PC-3 (cell line): ENCODE results near the gene OXT. TPM values are rescaled to one million over a fixed set of nuclear protein-coding genes. Genes with fewer than 3 reads are reported as not detected.

Source experiments
- ATAC-seq: fragments of 200-7000 bp; cut with Tn5 transposase; 2 replicates; pipeline ENCODE4 v1.9.1; 2020; ENCODE audit warnings: mild to moderate bottlenecking, moderate library complexity
- BruUV-seq: library from RNA; stranded (reverse); fragments of 400-500 nt; replicated peaks from 2 replicates; lab custom pipeline; 2021; lab: Mats Ljungman, UMichigan
- CTCF ChIA-PET: fragments of 300-600 bp; sonication (Branson Sonifier 250); formaldehyde crosslinking; loops from one replicate; lab custom pipeline; 2022; ENCODE audit warnings: antibody characterized with exemption; lab: Charles Lee
- POLR2A ChIA-PET: fragments of 300-600 bp; sonication (Branson Sonifier 250); formaldehyde crosslinking; loops from one replicate; lab custom pipeline; 2022; ENCODE audit warnings: antibody characterized with exemption; ENCODE audit not compliant: unreplicated experiment; lab: Charles Lee
- DNase-seq: peaks from one replicate; pipeline ENCODE4 v3.0.0-alpha.2; 2015
- H2AFZ ChIP-seq: fragments of 300-600 bp; sonication (generic); 2 replicates; pipeline ENCODE4 v1.6.0; 2016; ENCODE audit warnings: antibody characterized with exemption, low read length
- H3F3A ChIP-seq: fragments of 300-600 bp; sonication (generic); one replicate; pipeline ENCODE4 v1.6.0; 2017; ENCODE audit warnings: antibody characterized with exemption, low read length, control low read depth, mild to moderate bottlenecking; ENCODE audit not compliant: unreplicated experiment
- H3K27ac ChIP-seq: fragments of 300-600 bp; sonication (generic); 2 replicates; pipeline ENCODE4 v1.5.1; 2016; ENCODE audit warnings: mild to moderate bottlenecking, low read length
- H3K27me3 ChIP-seq: fragments of 300-600 bp; sonication (generic); 2 replicates; pipeline ENCODE4 v1.6.1; 2016; ENCODE audit warnings: low read length, mixed read lengths
- H3K36me3 ChIP-seq: fragments of 300-600 bp; sonication (generic); 2 replicates; pipeline ENCODE4 v1.6.1; 2016; ENCODE audit warnings: low read depth, mixed run types, low read length, mixed read lengths
- H3K4me1 ChIP-seq: fragments of 300-600 bp; sonication (generic); 2 replicates; pipeline ENCODE4 v1.5.1; 2016; ENCODE audit warnings: low read length; ENCODE audit not compliant: insufficient read depth
- H3K4me2 ChIP-seq: fragments of 300-600 bp; sonication (generic); 2 replicates; pipeline ENCODE4 v1.6.0; 2016; ENCODE audit warnings: low read length
- H3K4me3 ChIP-seq: fragments of 300-600 bp; sonication (generic); 2 replicates; pipeline ENCODE4 v1.5.1; 2016; ENCODE audit warnings: mild to moderate bottlenecking, low read length, mixed read lengths
- H3K79me2 ChIP-seq: fragments of 300-600 bp; sonication (generic); 2 replicates; pipeline ENCODE4 v1.6.1; 2017; ENCODE audit warnings: low read length, mixed read lengths
- H3K9ac ChIP-seq: fragments of 300-600 bp; sonication (generic); 2 replicates; pipeline ENCODE4 v1.6.0; 2016; ENCODE audit warnings: mild to moderate bottlenecking, low read length
- H3K9me2 ChIP-seq: fragments of 300-600 bp; sonication (generic); replicated peaks from 2 replicates; pipeline ENCODE4 v1.6.1; 2016; ENCODE audit warnings: mixed run types, low read length, mixed read lengths
- H3K9me3 ChIP-seq: fragments of 300-600 bp; sonication (generic); 2 replicates; pipeline ENCODE4 v1.6.1; 2016; ENCODE audit warnings: low read length, mixed read lengths
- H4K20me1 ChIP-seq: fragments of 300-600 bp; sonication (generic); 2 replicates; pipeline ENCODE4 v1.6.1; 2016; ENCODE audit warnings: low read length, mixed read lengths
- CTCF ChIP-seq: fragments of 300-600 bp; sonication (generic); conservative IDR thresholded peaks from 2 replicates; pipeline ENCODE4 v1.5.1; 2017; ENCODE audit warnings: antibody characterized with exemption, low read depth, mild to moderate bottlenecking, low read length
- EZH2 ChIP-seq: fragments of 300-600 bp; sonication (generic); IDR thresholded peaks from one replicate; pipeline ENCODE4 v1.6.1; 2017; ENCODE audit warnings: antibody characterized with exemption, mild to moderate bottlenecking, low read length; ENCODE audit not compliant: unreplicated experiment
- EZH2phosphoT487 ChIP-seq: fragments of 300-600 bp; sonication (generic); IDR thresholded peaks from 2 replicates; pipeline ENCODE4 v1.6.1; 2018; ENCODE audit warnings: mild to moderate bottlenecking, antibody characterized with exemption, low read length, borderline replicate concordance
- intact Hi-C: fragments of 100-400 bp; cut with micrococcal nuclease; formaldehyde crosslinking; loops from 2 replicates; pipeline ENCODE4 v1.9.0; 2023
- total RNA-seq: library from RNA; depleted of rRNA; stranded (reverse); fragments of >200 nt; gene quantifications from 2 replicates; pipeline ENCODE4 v1.2.3, GENCODE V29; 2014

Gene OXT
- total RNA-seq, 1 experiment from 2014 or later: not detected

GRCh38 chr20:3088031-3088430 lies 16.6 kb downstream of the OXT start:
- Histone ChIP-seq H3F3A (no peaks in the 10 kb centered on the region), H3K9me3 (no peaks in the 10 kb centered on the region), H3K9me2 (no peaks in the 10 kb centered on the region), H3K27me3 (peaks cover 9% of the 10 kb centered on the region), H3K36me3 (no peaks in the 10 kb centered on the region), H3K4me2 (no peak overlapping the region), H3K27ac (no peak overlapping the region), H3K4me1 (no peaks in the 10 kb centered on the region), H4K20me1 (no peaks in the 10 kb centered on the region), H3K4me3 (no peak overlapping the region), H2AFZ (no peak overlapping the region), H3K9ac (no peak overlapping the region), H3K79me2 (no peaks in the 10 kb centered on the region)
- POLR2A ChIA-PET: no interaction called here
- DNase-seq (no peak), ATAC-seq (no peak; the same call in 1 of the 2 replicates)
- intact Hi-C loops: no loop called here
- no TSS peak for BruUV-seq
- CTCF ChIA-PET: no interaction called here
- TF ChIP-seq EZH2 (no peak), CTCF (no peak)

GRCh38 chr20:3090565-3090964 lies 19.1 kb downstream of the OXT start:
- ATAC-seq: no peak
- Histone ChIP-seq H3K79me2 (no peaks in the 10 kb centered on the region), H2AFZ (no peak overlapping the region), H3K27me3 (no peaks in the 10 kb centered on the region), H3K9ac (no peak overlapping the region), H3K4me1 (no peaks in the 10 kb centered on the region), H3K9me2 (no peaks in the 10 kb centered on the region), H3K27ac (no peak overlapping the region), H4K20me1 (no peaks in the 10 kb centered on the region), H3K9me3 (no peaks in the 10 kb centered on the region), H3K36me3 (no peaks in the 10 kb centered on the region), H3K4me3 (no peak overlapping the region), H3K4me2 (no peak overlapping the region), H3F3A (no peaks in the 10 kb centered on the region)
- POLR2A ChIA-PET: no interaction called here
- intact Hi-C loops: no loop called here
- no TSS peak for BruUV-seq
- no peak for DNase-seq
- no peak for TF ChIP-seq EZH2
- TF ChIP-seq EZH2phosphoT487: no peak
- no peak for TF ChIP-seq CTCF
- CTCF ChIA-PET: no interaction called here

GRCh38 chr20:3092611-3093379 lies 21.4 kb downstream of the OXT start:
- Histone ChIP-seq H3K9me3 (no peaks in the 10 kb centered on the region), H2AFZ (no peak overlapping the region), H3K9me2 (no peaks in the 10 kb centered on the region), H3K4me3 (no peak overlapping the region), H3K9ac (no peak overlapping the region), H3K36me3 (no peaks in the 10 kb centered on the region), H3K27ac (no peak overlapping the region), H3K79me2 (no peaks in the 10 kb centered on the region), H3F3A (no peaks in the 10 kb centered on the region), H4K20me1 (no peaks in the 10 kb centered on the region), H3K27me3 (no peaks in the 10 kb centered on the region), H3K4me2 (no peak overlapping the region), H3K4me1 (no peaks in the 10 kb centered on the region)
- TF ChIP-seq EZH2 (no peak), EZH2phosphoT487 (no peak), CTCF (no peak)
- DNase-seq (no peak), ATAC-seq (no peak)
- no TSS peak for BruUV-seq
- ChIA-PET POLR2A (no interaction called here), CTCF (interaction anchor here (0.6 kb wide), 1 partner anchor 689 kb away, joined by 3 read pairs; no protein-coding TSS in a partner anchor)
- intact Hi-C loops: no loop called here
